Hepatocyte (in vitro differentiated cells): ENCODE data around the gene RAF1. TPM values are rescaled to one million over a fixed set of nuclear protein-coding genes. Genes with fewer than 3 reads are reported as not detected.
A peak's percentile ranks its signal among the peaks of the same experiment; 100 is the strongest.

Experiments
- DNase-seq: peaks from one replicate; pipeline ENCODE4 v3.0.0-alpha.2; 2016; ENCODE audit warnings: low spot score
- H2AFZ ChIP-seq: fragments of 200-600 bp; sonication (generic); 2 replicates; pipeline ENCODE4 v1.6.0; 2016; ENCODE audit warnings: antibody characterized with exemption, mild to moderate bottlenecking
- H3K27ac ChIP-seq: fragments of 200-600 bp; sonication (generic); 2 replicates; pipeline ENCODE4 v1.5.1; 2016; ENCODE audit warnings: mild to moderate bottlenecking
- H3K27me3 ChIP-seq: fragments of 200-600 bp; sonication (generic); 2 replicates; pipeline ENCODE4 v1.6.1; 2016
- H3K36me3 ChIP-seq: fragments of 200-600 bp; sonication (generic); replicated peaks from 2 replicates; pipeline ENCODE4 v1.5.1; 2016; ENCODE audit warnings: low read depth; ENCODE audit not compliant: insufficient read depth
- H3K4me1 ChIP-seq: fragments of 200-600 bp; sonication (generic); 2 replicates; pipeline ENCODE4 v1.5.1; 2016; ENCODE audit warnings: mild to moderate bottlenecking, moderate library complexity; ENCODE audit not compliant: insufficient read depth
- H3K4me2 ChIP-seq: fragments of 200-600 bp; sonication (generic); 2 replicates; pipeline ENCODE4 v1.6.0; 2016
- H3K4me3 ChIP-seq: fragments of 200-600 bp; sonication (generic); 2 replicates; pipeline ENCODE4 v1.5.1; 2016; ENCODE audit warnings: mild to moderate bottlenecking
- H3K79me2 ChIP-seq: fragments of 200-600 bp; sonication (generic); 2 replicates; pipeline ENCODE4 v1.6.0; 2017; ENCODE audit warnings: mild to moderate bottlenecking
- H3K9me2 ChIP-seq: fragments of 200-600 bp; sonication (generic); replicated peaks from 2 replicates; pipeline ENCODE4 v1.6.0; 2017; ENCODE audit warnings: mild to moderate bottlenecking; ENCODE audit not compliant: insufficient read depth
- H3K9me3 ChIP-seq: fragments of 200-600 bp; sonication (generic); 2 replicates; pipeline ENCODE4 v1.5.1; 2016; ENCODE audit warnings: low read depth, mild to moderate bottlenecking
- H4K20me1 ChIP-seq: fragments of 200-600 bp; sonication (generic); 2 replicates; pipeline ENCODE4 v1.6.0; 2016; ENCODE audit warnings: mild to moderate bottlenecking; ENCODE audit not compliant: insufficient read depth, poor library complexity, severe bottlenecking
- EZH2 ChIP-seq: fragments of 200-600 bp; sonication (generic); IDR thresholded peaks from 2 replicates; pipeline ENCODE4 v1.6.1; 2016; ENCODE audit warnings: antibody characterized with exemption, mild to moderate bottlenecking, borderline replicate concordance
- EZH2phosphoT487 ChIP-seq: fragments of 200-600 bp; sonication (generic); IDR thresholded peaks from one replicate; pipeline ENCODE4 v1.6.1; 2018; ENCODE audit warnings: antibody characterized with exemption, mild to moderate bottlenecking, low read depth, moderate library complexity; ENCODE audit not compliant: unreplicated experiment, severe bottlenecking
- WGBS: methylation state at CpG from one replicate; pipeline ENCODE4 v1.1.6; 2016; ENCODE audit warnings: low lambda C conversion rate; ENCODE audit errors: missing lambda C conversion rate; 5-methylcytosine and 5-hydroxymethylcytosine counted together
- polyA plus RNA-seq: library from polyadenylated mRNA; unstranded; fragments of >200 nt; fragmentation: Nextera tagmentation; extraction: Ambion mirVana; gene quantifications from 2 replicates; pipeline ENCODE4 v1.2.1, GENCODE V29; 2016
- total RNA-seq: library from RNA; depleted of rRNA; stranded (reverse); fragments of >200 nt; gene quantifications from 2 replicates; pipeline ENCODE4 v1.2.3, GENCODE V29; 2014
- TF ChIP-seq, protein P1 (sequence below): fragments of 200-600 bp; sonication (generic); IDR thresholded peaks from 2 replicates; pipeline ENCODE4 v1.5.1; 2016; ENCODE audit warnings: antibody characterized with exemption, mild to moderate bottlenecking; ENCODE audit not compliant: poor library complexity

RAF1 gene
- total and polyA plus RNA-seq, 2 experiments from 2014 or later, result 79.8 to 118 TPM

DNA sequence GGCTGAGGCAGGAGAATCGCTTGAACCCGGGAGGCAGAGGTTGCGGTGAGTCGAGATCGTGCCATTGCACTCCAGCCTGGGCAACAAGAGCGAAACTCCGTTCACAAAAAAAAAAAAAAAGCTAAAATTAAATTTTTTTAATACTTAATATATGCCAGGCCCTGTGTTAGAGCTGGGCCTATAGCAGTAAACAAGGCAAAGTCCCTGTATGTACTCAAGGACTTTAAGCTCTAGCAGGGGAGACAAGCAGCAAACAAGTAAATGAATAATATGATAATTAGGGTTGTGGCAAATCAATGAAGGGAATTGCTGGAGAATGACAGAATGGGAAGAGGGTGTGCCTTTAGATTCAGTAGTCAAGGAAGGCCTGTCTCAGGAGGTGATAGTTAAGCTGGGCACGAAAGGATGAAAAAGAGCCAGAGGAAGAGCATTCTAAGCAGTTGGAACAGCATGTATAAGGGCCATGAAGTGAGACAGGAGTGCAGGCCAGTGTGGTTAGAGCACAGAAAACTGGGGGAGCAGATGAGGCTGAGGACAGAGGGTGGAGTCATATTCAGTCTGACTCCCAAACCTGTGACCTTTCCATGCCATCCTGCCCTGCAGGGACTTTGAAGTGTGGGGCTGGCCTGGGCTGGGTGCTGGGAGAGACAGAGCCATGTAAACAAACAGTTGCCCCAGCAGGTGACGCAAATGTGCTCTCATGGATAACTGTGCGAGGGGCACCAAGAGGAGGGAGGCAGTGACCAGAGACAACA is 6.6 kb upstream of the RAF1 start:
- H3K27ac ChIP-seq, result no peak overlapping the region
- no peaks in the 10 kb centered on the region for H3K9me3 ChIP-seq
- no peaks in the 10 kb centered on the region for H3K4me1 ChIP-seq
- TF ChIP-seq EZH2 (no peak), EZH2phosphoT487 (no peak)
- TF ChIP-seq, protein P1, sequence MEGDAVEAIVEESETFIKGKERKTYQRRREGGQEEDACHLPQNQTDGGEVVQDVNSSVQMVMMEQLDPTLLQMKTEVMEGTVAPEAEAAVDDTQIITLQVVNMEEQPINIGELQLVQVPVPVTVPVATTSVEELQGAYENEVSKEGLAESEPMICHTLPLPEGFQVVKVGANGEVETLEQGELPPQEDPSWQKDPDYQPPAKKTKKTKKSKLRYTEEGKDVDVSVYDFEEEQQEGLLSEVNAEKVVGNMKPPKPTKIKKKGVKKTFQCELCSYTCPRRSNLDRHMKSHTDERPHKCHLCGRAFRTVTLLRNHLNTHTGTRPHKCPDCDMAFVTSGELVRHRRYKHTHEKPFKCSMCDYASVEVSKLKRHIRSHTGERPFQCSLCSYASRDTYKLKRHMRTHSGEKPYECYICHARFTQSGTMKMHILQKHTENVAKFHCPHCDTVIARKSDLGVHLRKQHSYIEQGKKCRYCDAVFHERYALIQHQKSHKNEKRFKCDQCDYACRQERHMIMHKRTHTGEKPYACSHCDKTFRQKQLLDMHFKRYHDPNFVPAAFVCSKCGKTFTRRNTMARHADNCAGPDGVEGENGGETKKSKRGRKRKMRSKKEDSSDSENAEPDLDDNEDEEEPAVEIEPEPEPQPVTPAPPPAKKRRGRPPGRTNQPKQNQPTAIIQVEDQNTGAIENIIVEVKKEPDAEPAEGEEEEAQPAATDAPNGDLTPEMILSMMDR, result no peak
- no peaks in the 10 kb centered on the region for H3K36me3 ChIP-seq
- no peak overlapping the region for H2AFZ ChIP-seq
- no peak for DNase-seq
- no peaks in the 10 kb centered on the region for H4K20me1 ChIP-seq
- H3K4me3 ChIP-seq, result no peak overlapping the region
- no peaks in the 10 kb centered on the region for H3K9me2 ChIP-seq
- H3K27me3 ChIP-seq, result no peaks in the 10 kb centered on the region
- H3K4me2 ChIP-seq, result no peak overlapping the region
- H3K79me2 ChIP-seq, result no peaks in the 10 kb centered on the region
- 90% methylated on average over 10 of the region's 10 CpGs for WGBS

DNA sequence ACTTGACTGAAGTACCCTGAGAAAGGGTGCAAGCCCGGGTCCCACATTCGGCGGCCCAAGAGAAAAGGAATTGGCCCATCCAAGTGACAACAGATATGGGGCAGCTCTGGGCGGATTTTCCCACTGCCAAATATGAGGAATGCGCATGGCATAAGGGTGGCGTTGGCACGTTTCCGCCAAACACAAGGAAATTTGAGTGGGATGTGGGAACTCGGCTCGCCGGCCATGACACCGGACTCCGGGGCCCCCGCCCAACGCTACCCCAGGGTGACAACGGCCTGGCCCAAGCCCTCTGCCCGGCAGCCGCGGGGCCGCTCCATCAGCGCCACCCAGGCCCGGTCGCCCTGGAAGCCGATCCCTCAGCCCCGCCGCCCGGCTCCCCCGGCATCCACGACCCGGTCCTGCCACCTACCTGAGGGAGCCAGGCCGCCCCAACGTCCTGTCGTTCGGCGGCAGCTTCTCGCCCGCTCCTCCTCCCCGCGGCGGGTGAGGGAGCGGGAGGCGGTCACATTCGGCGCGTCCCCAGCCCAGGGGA is 449 bp downstream of the RAF1 start:
- peak overlapping the region; percentile 97 for H3K27ac ChIP-seq
- no peaks in the 10 kb centered on the region for H3K27me3 ChIP-seq
- H2AFZ ChIP-seq, result peak overlapping the region; percentile 57
- no peaks in the 10 kb centered on the region for H3K9me2 ChIP-seq
- H3K36me3 ChIP-seq, result no peaks in the 10 kb centered on the region
- peaks cover 51% of the 10 kb centered on the region for H3K79me2 ChIP-seq
- peak overlapping the region; percentile 94 for H3K4me2 ChIP-seq
- H3K4me1 ChIP-seq, result peaks cover 28% of the 10 kb centered on the region
- no peak for TF ChIP-seq EZH2
- TF ChIP-seq, protein P1, result no peak
- no peak for TF ChIP-seq EZH2phosphoT487
- WGBS, result under 1% methylated on average over 37 of the region's 45 CpGs
- peak; percentile 53 for DNase-seq
- peaks cover 33% of the 10 kb centered on the region for H4K20me1 ChIP-seq
- peak overlapping the region; percentile 46 for H3K4me3 ChIP-seq
- H3K9me3 ChIP-seq, result no peaks in the 10 kb centered on the region

DNA sequence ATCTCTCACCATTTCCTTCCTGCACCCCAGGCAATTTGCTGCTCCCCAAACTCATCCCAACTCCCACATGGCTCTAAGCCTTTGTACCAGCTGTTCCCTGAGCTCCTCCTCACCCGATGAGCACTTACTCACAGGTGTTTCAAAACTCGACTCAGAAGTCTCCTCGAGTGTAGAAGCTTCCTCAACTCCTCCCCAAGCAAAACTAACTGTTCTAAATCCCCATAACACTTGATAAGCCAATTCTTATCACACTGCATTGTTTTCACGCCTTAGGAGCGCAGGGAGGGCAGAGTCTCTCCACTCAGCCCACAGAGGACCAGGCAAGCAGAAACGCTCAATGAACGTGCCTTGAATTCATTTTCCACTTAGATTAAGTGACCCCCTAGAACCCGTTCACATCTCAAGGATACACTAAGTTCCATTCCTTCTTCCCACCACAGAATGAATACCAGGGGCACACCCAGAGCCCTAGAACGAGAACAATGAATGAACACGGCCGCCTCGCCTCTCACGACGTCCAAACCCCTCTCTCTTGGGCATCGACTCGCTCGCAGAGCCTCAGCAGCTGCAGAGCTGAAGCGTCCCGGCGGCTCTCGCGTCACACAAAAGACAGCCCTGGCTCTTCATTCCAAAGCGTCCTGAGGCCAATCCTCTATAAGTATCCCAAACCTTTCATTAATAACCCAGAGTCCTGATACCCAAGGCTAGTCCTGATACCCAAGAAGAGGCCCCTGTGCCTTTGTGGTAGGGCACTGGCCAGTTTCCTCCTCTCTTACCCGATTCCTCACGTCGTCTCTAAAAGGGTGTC is 1.1 kb downstream of the RAF1 start:
- H4K20me1 ChIP-seq, result peaks cover 39% of the 10 kb centered on the region
- peak overlapping the region; percentile 97 for H3K27ac ChIP-seq
- 2% methylated on average over 26 of the region's 26 CpGs for WGBS
- no peaks in the 10 kb centered on the region for H3K36me3 ChIP-seq
- no peaks in the 10 kb centered on the region for H3K9me3 ChIP-seq
- H3K27me3 ChIP-seq, result no peaks in the 10 kb centered on the region
- TF ChIP-seq EZH2phosphoT487, result no peak
- TF ChIP-seq, protein P1, result no peak
- TF ChIP-seq EZH2, result no peak
- peaks cover 32% of the 10 kb centered on the region for H3K4me1 ChIP-seq
- H3K9me2 ChIP-seq, result no peaks in the 10 kb centered on the region
- peak overlapping the region; percentile 94 for H3K4me2 ChIP-seq
- peak overlapping the region; percentile 57 for H2AFZ ChIP-seq
- peak overlapping the region; percentile 46 for H3K4me3 ChIP-seq
- peak; percentile 59 for DNase-seq
- H3K79me2 ChIP-seq, result peaks cover 58% of the 10 kb centered on the region
